HG03196 (cell line): ENCODE results near the gene GATB.

Experiments
- ATAC-seq: cut with Tn5 transposase; IDR thresholded peaks from one replicate; pipeline ENCODE4 v1.9.1; 2021; ENCODE audit not compliant: unreplicated experiment

GATB gene

DNA sequence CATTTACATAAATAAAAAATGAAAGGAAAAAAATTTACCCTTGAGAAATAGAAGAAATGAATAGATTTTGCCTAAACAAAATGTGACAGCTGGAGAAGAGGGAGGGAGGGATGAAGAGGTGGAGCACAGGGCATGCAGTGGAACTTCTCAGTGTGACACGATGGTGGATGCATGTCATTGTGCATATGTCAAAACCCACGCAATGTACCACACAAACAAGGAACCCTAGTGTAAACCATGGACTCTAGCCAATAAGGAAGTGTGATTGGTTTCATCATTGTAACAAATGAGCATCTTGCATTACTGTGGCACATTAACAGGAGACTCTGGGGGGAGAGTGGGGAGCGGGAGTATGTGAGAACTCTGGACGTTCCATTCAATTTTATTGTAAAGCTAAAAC, 58.6 kb downstream of the GATB start:
- no peak for ATAC-seq

DNA sequence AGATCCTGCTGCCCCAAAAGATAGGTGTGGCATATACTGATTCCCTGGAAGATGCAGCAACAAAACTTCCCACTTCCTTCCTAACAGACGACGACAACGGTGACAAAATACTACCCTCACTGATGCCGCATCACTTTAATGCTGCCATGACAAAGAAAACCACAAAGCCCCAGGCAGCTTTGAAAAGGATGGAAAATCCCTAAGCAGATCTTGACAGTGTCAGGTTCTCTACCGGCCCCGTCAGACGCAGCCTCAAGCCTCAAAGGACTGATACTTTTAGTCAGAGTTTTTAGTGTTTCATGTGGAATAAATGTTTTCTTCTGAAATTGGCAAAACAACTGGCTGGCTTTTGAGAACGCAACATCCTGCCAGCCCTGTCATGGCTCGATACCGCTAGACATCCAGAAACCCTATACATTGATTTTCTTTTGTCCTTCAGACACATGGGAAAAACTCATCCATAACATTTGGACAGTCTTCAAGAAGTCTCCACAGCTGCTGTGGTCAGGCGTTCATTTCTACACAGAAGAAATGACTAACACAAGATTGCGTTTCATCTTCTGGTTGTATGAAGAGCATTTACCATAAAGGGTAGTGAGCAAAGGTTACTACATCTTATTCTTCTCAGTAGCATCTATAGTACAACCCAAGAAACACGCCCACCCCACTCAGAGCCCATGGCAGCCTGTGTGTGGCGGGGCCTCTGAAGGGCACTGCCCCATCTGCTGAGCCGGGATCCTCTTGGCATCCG, 60.1 kb downstream of the GATB start:
- ATAC-seq: no peak

DNA sequence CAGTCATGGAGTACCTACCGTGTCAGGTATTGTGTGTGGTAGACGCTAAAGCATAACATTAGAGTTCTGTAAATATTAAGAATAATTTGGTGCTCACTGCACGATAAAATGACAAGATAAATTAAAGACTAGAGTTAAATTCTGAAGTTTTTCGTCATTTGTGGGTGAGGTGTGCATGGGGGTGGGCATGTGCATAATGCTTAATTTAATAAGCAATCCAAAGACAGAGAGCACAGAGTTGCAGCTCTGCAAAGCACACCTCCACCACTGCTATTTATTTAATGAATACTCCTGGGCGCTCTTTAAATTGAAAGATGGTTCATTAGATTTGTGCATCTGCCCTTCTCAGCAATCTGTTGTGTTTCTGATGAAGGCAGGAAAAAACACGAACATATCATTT, 62.6 kb downstream of the GATB start:
- no peak for ATAC-seq

DNA sequence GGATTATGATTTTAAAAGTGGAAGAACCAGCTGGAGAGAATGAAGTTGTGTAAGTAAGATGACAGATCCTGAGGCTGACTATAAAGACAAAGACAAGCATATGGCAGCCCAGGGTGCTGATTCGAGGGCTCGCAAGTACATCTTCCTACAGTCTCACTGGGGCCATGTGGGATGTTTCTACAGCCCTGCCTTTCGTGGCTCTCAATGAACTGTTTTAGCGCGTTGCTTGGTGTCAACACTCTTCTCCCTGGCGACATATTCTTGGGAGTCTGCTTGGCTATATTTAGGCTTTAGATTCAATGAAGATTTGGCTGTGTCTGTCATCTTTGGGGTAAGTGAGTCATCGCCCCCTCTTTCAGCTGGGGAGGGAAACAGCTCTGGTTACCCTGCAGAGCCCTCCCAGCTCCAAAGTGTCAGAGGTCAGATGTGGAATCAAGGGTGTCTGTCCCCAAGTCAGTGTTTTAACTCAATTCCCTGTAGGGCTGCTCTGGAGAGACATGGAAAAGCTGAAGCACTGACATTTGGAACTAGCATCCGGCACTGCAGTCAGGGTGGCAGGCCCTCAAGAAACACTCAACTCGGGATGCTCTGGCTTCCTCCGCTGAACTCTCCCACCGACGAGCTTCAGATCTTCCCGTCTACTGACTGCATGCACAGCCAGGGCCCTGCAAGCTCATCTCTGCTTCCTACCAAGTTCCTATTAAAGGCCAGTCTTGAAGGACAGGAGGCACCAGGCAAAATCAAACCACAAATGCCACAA, 65.7 kb downstream of the GATB start:
- no peak for ATAC-seq

DNA sequence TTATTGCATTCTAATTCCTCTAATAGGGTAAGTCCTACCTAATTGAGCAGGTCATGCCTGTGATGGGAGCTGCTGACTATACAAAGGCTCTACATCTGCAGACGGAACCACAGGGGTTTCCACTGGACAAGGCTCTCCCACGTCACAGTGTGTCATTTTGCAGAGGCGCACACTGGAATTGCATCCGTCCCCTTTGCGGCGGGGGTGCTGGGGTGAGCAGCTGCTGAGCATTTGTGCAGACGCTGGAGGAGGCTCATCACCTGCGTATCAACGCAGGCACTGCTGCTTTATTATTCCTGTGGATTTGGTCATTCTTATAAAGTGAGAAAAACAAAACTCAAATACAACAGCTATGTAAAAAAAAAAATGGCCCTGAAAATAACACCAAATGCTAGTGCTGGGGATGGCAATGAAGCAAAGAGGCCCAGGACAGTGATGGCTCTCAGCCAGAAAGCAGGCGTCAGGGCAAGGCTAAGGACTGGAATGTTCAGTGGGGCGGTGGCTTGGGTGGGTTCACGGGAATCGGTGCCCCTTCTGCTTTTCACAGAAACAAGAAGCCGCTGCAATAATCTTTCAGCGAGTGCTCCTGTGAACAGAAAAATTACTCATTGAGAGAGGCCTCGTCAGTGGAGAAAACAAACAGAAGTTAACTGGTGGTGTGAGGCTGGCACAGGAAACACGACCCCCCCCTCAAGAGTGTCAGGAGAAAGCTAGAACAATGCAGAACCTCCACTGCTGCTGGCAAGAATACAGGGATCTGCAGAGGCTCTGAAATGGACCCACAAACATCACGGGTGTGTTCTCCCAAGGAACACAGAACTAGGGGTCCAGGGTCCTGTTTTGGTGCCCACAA, 67.8 kb downstream of the GATB start:
- no peak for ATAC-seq

DNA sequence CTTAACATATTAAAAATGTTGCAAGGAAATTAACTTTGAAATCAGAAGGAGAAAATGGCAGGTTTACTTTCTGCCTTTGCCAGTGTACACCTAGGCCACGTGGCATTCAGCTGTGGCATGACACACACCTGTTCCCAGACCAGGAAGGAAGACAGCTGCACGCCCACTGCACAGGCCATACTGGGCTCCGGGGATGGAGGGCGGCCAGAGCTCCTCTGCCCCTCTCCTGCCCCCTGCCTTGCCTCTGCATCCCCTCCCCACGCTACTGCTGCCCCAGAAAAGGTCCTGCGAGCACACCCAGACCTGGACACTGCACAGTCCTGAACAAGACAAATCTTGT, 68.4 kb downstream of the GATB start:
- ATAC-seq: no peak

DNA sequence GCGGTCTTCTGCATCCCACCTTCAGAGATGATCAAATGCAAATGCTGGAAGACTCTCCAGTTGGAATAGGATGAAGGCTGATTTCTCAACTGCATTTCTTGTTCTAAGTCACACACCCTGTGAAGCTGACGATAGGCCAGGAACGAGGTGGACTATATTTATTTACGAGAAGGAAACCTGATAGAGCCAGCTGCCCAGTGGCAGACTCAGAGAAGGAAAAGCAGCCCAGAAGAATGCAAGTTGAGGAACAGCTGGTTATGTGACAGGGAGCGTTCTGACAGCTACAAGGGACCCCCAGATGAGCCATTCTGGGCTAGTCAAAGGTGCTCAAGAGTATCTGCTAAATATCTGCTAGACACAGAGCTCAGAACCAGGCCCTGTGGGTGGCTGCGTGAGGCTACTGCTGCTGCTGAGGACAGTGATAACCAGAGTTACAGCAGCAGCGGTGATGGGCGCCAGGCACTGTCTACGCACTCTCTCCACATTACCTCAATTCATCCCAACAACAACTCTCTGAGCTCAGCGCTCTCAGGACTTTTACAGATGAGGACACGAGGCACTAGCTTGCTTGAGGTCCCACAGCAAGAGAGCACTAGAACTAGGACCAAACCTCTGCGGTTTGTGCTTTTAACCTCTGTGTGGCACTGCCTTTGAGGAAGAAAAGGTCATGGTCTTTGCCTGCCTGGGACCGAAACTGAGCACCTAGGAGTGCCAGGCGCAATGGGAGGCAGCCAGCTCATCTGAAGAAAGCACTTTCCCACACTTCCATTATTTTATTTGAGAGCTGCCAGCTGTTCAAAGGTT, 69.0 kb downstream of the GATB start:
- no peak for ATAC-seq

DNA sequence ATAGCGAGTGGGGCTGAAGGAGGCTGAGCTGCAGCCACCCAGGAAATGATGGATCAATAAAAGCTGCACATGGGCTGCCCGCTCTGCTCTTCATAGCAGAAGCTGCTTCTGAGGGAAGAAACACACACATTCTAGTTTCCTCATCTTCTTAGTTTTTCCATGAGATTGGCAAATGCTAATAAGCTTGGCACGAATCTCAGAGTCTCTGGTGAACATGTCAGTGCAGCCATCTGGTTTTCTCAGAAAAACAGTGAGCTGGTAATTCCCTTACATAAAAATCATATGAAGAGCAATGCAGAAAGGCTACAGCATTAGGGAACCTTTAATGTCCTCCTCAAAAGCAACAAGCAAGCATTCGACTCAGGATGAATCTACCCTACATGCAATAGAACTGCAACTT, 69.9 kb downstream of the GATB start:
- ATAC-seq: no peak

DNA sequence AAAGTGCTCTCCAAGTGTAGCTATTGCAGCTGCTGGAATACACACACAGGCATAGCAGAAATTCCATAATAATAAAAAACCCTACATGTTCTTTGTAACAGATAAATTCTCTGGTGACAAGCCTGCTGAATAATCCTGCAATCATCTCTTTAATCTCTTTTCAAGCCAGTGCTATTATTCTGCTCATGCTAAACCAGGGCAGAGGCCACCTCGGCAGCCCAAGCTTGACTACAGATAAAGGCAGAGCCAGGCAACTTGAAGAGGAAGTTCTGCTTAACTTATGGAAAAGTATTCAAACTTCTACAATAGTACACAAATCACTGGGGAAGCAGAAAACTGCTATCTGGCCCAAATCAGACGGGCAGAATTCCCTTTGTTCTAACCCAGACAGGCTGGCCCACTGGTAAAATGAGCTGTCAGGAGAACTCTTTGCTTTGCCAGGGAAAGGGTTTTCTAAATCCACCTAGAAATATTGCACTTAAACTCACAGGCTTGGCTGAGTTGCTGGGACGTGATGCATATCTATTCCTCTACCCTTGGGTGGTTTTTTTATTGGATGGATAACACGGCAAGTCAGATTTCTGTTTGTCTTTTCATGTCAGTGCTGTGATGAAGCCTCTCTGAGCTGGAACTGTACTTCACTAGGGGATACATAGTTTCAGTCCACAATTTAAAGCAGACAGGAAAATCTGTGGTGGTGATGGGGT, 70.5 kb downstream of the GATB start:
- ATAC-seq: no peak

DNA sequence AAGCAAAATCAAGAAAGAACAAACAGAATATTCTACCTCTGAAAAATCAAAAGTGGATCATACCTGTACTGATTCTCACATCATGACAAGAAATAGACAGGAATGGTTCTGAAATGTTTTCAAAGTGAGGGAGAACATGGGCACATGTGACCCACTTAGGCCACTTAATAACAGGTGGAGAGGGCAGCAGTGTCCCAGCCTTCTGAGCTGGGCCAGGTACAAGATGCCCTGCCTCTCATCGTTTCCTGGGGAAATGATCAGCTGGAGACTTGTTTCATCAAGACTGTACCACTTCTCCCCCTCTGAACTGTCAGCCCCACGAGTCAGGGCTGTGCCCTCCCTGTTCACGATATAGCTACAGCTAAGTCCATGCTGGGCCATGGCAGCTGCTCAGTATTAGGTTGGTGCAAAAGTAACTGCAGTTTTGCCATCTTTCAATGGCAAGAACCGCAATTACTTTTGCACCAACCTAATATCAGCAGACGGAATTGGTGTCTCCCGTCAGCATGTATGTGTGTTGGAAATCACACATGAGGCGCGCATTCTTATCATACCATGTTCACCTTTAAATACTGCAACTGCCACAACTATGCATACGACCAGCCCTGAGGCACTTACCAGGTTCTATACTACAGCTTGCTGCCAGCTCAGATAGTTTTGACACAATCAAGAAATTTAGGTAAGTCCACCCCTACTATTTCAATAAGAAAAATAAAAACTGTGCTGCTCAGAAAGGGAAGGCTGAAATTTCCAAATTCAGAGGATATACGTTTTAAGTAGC, 71.4 kb downstream of the GATB start:
- no peak for ATAC-seq

DNA sequence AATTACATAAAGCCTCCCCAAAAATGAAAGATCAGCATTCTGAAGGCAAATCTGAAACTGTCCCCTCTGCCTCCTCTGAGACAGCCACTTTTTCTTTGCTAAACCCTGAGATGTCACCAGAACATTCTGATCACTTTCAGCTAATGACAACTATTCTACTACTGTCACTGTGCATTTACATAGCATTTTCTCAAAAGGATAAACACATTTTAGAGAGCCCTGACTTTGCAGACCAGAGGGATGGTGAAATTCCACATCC, 72.1 kb downstream of the GATB start:
- ATAC-seq: no peak

DNA sequence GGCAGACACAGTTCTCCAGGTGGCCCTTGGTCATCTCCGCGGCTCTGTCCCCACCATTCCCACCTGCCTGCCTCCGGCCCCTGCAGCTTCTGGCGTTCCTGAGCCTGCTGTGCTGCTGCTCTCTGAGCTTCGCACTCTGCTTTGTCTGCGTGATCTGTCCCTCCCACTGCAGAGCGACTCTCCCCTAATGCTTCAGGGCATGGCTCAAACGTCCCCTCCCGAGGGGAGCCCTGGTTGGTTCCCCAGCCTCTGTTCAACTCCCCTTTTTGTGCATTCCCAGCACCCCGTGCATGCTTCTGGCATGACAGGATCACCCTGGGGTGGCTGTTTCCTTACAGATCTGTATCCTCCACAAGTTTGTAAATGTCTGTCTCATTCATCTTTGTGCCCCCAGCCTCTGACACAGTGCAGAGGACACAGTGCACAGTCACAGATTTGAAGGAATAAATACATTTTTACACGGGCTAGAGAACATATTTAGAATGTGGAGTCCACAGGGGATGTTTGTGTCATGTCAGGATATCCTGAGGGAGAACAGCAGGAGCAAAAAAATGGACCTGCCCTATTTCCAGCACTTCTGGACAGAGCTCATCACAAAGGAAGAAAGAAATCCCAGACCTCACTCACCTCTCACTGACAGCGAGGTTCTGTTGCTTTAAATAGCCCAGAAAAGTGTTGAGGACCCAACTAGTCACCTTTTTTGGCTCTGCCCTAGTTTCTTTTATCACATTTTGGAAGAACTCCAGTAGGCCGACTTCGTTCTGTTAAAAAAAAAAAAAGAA, 72.6 kb downstream of the GATB start:
- no peak for ATAC-seq

DNA sequence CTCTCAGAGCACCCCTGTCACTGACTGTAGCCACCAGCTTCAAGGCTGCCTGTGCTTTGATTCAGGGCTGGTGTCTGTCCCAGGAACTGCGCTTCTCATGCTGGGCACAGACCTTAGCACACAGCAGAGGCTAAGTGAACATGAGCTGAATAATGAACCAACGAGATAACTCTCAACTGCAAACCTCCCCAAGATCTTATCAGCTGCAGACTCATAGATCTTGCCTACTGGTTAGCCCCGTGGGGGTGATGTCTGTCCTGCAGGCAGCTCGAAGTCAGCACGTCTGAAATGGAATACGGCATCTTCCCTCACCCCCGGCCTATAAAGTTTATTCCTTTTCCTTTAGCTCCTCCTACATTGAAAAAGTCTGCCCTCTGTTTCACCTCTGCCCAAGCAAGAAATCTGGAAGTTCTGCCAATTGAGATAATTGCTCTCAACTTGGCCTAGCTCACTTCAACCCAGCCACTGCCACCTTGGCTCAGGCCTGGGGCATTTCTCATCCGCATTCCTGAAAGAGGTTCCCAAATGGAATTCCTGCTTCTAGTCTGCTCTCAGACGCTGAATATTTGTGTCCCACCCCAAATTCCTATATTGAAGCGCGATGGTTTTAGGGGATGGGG, 73.7 kb downstream of the GATB start:
- no peak for ATAC-seq

DNA sequence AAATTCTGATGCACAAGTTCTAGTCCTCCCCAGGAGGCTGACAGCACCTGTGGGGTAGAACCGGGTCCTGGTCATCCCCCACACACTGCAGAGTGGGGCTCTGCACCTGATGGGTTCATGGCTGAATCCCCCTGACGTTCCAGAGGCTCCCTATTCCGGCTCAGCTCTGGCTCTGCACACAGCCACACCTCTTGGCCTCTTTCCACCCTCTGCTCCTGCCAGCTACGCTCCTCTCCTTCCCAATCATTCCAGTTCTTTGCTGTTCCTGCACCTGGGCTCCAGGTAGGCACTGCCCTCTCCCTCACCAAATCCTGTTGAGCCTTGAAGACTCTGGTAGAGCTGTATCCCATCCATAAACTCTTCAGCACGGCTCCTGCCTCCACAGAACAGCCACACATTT, 75.5 kb downstream of the GATB start:
- no peak for ATAC-seq

DNA sequence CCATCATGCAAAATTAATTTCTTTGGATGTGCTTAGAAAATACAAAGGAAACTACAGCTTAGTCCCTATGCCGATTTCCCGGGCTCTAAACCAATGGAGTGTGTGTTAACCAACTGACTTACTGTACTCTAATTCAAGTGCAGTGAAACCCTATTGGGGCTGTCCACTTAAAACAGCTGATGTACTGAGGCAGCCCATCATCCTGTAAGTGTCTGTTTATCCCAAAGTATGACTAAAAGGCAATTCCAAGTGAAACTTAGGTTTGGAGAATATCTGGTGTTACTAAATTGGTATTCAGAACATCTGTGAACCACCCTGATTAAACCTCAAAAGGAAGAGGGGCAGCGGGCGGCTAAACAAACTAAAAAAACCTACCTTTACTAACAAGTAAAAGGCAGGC, 79.7 kb downstream of the GATB start:
- no peak for ATAC-seq

DNA sequence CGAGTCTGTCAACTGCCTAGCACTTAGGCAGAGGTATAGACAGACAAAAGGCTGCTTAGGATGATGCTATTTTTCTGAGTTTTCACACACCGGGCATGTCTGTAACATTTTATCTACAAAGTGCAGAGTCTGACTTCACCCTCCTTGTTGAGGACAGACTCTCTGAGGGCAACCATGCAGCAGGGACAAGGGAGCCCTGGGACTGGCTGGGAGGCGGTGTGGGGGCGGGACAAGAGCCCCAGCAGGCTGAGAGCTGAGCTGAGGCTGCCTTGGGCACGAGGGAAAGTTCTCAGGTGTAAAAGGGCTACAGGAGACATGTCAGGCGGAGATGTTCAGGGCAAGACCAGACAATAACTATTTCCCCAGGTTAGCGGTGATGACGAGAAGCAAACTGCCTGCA, 81.6 kb downstream of the GATB start:
- no peak for ATAC-seq

DNA sequence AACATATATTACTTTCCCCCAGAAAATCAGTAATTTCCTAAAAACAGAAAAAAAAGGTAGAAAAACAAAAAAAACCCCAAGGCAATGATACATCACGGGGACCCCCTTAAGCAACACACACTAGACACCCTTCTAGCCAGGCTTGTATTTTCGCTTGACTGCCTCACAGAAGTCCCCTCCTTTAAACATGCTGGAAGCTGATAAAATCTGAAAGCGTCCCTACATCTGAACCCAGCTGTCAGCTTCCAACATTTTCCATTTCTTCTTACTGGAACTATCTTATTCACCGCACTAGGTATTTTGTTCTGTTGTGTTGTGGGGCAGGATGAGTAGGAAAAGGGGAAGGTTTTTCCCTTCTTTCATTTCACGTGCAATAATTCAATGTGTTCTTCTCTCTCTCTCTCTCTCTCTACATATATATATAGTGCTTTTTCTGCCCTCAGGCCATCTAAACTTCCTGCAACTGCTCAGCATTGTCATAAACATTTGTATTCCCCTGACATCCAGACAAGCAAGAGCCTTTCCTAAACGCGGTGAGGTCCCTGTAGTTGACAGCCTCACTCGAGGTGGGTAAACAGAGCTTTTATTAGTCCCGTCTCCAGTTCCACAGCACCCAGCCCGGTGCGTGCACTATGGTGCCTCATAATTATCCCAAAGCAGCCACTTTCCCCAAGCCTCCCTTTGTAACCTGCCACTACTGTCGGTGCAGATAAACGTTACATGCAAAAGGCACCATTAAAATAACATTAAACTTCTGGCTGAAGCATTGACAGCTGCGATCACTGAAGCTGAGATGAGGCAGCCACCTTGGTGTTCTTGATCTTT, 82.5 kb downstream of the GATB start:
- ATAC-seq: no peak

DNA sequence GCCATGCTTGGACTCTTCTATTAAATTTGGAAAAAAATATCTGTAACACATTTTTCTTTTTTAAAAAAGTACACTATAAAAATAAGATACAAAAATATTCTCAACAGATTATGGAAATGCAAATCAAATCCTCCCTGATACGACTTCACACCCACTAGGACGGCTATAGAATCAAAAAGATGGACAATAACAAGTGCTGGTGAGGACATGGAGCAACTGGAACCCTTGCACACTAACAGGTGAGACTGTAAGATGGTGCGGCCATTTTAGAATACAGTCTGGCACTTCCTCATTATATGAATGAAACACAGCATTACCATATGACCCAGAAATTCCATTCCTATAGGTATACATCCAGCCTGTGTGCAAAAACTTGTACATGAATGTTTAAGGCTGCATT, 83.6 kb downstream of the GATB start:
- ATAC-seq: no peak
